Superior temporal gyrus (tissue), 1 donor: Measurements from ENCODE around the gene C1QTNF7.

Source experiments
- DNase-seq: peaks from one replicate; pipeline ENCODE4 v3.0.0-alpha.2; 2016; ENCODE audit errors: extremely low spot score

C1QTNF7 gene

DNA sequence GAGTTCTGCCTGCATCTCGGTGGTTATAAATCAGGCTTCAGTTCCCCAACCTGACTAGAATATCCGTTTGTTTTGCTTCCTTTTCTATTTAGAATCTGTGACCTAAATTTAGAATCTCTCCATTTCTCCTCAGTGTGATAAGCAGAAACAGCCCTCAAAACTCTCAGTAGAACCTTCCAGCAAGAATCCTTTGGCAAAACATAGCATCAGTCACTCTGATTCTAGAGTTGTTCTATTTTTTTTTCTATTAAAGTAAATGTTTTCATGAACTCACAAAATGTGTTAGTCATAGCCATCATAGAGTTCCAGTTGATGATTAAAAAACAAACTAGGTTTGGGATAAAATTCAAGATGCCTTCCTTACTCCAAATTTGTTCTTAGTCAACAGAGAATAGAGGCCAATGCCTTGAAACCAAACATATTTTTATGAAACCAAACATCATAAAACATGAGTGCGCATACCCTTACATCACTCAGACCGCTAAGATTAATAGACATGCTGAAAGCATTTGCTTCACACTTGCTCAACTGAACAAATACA lies 13.2 kb upstream of the C1QTNF7 start:
- no peak for DNase-seq

DNA sequence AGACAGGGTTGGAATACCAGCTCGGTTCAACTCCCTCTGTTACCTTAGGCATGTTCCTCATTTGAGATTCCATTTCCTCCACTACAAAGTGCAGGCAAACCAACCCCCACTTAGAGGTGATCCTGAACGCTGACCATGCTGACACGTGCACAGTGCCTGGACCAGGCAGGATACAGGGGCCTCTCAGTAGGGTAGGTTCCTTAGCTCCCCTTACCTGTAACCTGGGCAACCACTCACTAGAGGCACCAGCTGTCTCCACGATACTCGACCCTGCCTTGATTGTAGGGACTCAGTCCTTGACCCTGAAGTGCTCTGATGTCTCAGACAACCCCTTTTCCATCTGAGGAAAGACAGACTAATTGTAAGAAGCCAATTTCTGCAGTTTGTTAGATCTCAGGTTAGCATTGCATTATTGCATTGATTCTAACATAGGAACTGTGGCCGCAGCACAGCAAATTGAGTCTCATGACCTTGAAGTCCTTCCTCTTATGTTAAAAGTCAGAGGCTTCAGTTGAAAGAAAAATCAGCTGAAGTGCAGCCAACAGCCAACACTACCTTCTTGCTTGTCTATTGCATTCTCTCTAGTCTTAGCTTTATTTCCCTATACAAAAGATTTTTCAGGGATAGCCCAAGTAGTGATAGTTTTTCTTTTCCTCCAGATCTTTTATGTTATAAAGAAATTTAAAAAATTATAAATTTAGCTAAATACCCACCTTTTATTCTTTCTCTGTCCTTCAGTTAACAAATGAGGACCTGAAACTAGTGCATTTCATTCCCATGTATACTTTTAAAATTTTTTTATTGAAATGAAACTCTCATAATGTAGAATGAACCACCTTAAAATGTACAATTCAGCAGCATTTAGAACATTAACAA lies 11.2 kb upstream of the C1QTNF7 start:
- DNase-seq, result no peak

DNA sequence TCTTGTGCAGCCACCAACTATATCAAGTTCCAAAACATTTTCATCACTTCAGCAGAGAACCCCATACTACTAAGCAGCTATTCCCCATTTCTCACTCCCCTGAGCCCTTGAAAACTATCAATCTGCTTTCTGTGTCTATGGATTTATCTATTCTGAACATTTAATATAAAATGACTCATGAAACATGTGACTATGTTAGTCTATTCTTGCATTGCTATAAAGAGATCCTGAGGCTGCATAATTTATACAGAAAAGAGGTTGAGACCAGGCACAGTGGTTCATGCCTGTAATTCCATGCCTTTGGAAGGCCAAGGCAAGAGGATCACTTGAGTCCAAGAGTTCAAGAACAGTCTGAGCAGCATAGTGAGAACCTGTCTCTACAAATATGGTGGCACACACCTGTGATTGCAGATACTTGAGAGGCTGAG lies 10.6 kb upstream of the C1QTNF7 start:
- no peak for DNase-seq

DNA sequence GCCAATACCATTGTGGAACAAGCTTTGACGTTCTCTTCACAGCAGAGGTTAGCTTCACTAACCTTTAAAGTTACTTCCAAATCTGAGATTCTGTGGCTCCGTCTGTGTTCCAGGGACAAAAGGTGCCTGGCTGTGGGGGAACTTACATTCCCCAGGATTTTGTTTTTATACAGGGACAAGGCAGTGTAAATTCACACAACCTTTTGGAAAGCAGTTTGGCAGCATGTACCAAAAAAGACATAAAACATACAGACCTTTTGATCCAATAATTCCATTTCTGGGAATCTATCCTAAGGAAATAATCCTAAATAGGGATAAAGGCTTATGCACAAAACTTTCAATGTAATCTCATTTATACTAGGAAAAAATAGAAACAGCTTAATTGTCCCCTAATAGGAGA lies 8.9 kb upstream of the C1QTNF7 start:
- no peak for DNase-seq

DNA sequence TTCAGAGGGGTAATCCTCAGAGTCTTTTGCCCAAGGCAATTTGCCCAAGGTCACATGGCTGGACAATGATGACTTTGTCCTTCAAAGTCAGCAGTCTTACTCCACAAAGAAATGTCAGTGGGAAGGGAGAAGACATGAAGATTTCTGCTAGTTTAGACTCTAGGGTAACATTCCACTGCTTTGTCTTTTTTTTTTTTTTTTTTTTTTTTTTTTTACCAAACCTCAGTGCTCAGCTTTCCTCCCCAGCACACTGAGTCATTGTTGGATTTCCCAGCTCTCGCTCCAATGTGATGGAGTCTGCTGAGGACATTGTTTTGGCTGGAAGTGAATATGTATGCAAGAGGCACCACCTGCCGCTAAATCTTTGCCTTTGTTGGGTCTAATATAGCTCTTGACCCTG lies 7.2 kb upstream of the C1QTNF7 start:
- peak; percentile 62 for DNase-seq

DNA sequence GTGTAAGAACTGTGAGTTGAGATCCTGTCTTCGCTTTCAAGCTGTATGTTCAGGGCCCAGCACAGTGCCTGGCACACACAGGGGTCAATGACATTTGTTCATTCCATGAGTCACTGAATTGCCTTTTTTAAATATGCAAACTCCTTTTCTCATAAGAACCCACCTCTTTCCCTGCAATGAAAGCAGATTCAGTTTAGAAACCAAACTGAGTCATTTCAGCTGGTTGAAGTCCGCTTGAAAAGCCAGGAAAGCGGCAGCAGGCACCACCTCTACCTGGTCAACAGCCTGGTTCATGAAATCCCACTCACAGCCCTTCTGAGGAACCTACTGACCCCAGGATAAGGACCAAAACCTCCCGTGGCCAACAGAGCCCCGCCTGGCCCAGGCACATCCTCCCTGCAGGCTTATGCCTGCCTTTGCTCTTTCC lies 4.5 kb upstream of the C1QTNF7 start:
- DNase-seq, result no peak

DNA sequence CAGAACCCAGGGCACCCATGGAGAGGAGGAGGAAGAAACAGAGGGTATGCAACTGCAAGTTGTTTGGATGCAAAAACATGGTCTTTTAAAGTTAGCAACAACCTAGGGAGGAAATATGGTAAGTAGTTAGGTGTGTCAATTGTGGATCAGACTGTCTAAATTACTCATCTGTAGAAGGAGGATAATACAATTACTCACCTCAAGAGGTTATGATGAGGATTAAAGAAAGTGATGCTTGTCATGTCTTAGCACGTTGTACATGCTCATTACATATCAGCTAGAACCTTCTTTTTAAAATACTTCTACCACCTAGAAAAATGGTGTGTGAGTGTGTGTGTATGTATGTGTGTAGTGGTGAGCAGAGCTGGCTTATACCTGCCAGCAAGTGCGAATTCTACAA lies 2.3 kb upstream of the C1QTNF7 start:
- no peak for DNase-seq

DNA sequence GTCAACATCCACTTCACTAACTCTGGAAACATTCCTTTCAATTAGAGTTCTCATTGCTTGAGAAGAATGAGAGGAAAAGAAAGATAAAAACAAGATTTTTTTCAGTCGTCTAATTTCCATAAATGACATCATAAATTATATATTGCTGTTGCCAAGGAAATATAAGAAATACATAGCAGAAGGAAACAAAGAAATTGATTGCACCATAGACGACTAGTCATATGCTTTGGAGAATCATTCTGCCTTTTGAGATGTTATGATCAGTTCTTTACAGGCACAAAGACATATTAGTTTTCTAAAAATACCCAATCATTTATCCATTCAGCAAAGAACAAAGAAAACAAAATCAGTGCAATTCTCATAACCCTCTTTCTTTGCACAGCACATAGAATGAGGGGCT lies 672 bp upstream of the C1QTNF7 start:
- no peak for DNase-seq

DNA sequence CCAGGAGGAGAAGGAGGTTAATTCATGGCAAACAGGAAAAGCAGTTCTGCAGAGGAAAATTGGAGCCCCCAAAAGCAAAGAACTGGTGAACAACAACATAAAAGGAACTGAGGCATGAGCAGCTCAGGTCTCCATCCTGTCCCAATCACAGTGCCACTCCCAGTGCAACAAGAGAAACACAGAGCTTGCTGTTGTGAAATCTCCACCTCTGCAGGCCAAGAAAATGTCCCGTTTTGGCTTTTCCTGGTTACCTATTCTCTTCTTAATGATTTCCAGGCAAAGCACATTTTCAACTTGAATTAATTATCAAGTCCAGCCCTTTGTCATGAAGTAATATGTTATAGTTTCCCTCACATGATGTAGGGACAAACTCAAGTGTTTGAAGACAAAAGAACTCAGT lies 778 bp downstream of the C1QTNF7 start:
- DNase-seq, result no peak

DNA sequence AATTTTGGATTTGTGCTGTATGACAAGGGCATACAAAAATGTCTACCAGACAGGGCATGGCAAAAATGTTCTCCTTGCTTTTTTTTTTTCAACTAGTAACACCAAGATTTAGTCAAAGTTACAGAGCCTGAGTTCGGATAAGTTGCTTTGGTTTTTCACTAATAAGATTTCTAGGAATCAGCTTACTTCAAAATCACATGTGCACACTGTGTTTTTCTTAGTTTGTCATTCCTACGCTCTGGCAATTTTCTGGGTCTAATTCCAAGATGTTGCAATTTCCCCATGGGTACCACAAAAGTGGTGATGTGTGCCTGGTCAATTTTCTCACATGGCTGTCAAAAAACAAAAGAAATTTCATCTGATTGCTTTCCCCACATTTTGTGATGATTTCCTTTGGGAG lies 6.3 kb downstream of the C1QTNF7 start:
- no peak for DNase-seq

DNA sequence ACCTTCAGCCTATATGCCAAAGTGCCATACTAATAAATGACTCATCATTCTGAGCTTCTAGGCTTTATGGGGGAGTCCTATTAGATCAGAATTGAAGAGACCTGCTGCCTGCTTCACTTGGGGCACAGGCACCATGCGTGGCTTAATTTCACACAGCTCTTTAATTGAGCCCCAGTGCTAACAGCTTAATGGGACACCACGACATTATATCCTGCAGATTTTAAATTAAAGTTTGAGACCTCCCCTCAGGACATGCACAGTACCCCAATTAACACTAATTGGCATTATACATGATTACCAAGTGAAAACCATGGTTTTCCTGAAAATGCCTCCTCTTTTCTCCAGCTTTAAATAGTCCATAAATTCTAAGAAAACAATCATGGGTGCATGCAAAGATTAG lies 6.8 kb downstream of the C1QTNF7 start:
- DNase-seq, result no peak

DNA sequence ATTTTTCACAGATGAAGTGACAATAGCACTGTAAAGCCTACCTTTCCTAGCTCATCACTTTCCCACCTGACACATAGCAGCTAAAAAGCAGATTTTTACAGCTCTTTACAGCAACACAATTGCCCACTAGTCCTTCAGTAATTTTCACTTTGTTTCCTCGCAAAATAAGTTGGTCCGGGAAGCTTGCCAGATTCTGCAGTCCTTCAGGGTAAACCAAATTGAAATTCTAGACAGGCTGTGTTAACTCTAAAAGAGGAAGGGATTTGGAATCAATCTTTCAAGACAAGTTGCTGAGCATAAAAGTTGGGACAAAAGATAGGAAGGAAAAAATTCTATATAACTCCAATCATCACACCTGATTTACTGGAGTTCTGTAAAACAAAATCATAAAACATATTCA lies 8.7 kb downstream of the C1QTNF7 start:
- DNase-seq, result peak; percentile 55

DNA sequence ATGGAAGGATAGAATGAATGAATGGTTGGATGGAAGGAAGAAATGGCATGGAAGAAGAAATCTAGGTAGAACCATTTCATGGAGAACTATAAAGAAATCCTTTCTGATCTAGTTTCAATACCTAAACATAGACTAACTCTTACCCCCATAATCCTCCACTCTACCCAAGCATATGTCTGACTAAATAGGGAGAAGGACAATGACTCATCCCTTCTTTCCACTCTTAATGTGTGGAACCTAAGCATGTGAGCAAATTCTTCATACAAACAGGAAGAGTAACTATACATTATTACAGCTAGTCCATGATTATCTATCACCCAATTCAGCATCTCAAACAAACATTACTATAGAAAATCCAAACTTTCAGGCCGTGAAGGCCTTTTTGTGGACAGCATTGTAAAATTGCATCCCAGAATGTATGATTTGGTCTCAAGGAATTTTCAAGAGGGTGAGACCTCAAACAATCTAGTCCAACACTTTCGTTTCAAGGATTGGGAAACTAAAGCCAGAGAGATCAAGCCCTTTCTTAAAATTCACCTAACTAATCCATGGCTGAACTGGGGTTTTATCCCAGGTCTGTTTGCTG lies 11.2 kb downstream of the C1QTNF7 start:
- DNase-seq, result no peak

DNA sequence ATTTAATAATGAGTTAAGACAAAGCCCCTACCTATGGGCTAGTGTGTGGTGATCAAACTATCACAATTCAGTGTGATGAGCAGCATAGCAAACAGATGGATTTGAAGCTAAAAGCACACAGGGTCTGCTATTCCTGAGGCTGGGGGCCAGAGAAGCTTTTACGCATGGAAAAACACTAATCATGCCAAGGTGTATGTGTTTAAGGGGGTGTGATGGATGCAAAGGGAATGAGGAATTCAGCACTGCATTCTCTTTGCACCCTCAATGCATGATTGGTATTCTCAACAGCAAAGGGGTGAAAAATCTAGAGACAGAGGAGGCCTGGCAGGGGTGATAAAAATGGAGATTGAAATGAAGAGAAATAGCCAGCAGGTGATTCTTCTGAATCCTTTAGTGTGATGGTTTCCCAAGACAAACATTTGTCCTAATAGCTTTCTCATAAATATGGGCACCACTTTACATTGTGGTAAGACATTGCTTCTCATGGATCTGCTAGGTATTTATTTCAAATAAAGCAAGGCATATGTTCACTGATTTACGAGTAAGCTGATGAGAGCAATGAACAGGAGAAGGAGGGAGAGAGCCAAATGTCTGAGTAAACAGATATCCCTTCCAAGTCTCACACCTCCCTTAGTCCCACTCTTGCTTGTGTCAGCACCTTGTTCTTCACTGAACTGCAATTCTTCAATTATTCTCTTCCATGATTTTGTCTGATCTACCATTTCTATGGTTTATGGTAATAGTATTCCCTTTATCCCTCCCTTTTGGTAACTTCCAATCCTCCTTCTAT lies 15.7 kb downstream of the C1QTNF7 start:
- no peak for DNase-seq

DNA sequence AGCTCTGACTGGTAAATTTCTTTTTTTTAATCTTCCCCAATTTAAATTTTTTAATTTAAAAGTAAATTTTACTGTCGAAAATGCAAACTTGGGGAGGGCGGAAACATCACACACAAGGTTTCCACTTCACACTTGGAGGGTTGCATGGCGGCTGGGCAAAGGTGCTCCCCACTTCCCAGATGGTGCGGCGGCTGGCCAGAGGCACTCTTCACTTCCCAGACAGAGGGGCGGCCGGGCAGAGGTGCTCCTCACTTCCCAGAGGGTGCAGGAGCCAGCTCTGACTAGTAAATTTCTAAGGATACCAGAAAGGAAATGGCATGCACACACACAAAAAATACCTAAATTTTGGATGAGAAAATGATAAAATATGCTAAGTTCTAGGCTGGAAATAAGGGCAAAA lies 16.4 kb downstream of the C1QTNF7 start:
- no peak for DNase-seq

DNA sequence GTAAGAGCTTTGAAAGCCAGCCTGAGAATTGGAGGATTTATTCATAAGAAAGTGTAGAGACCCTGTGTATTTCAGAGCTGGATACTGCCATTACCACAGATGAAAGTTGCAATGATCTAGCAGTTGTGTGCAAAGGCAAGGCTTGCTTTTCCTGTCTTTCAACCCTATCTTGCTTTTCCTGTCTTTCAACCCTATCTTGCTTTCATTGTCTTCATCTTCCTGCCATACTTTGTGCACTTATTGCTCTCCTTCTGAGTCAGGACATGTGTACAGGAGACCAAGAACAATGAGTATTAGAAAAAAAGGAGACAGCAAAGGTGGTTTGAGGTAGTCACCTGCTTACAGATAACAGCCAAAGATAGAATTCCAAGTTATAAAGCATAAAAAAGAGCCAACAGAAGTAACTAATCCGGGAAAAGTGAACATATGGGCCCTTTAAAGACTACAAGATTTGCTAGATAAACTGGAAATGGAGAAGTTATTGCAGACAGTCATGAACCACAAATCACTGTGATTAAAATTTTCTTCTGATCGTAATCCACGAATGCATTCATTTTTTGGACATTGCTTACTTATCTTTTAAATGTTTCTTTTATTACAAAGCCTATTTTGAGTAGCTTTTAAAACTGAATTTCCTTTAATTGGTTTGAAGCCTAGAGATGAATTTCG lies 17.2 kb downstream of the C1QTNF7 start:
- DNase-seq, result no peak

DNA sequence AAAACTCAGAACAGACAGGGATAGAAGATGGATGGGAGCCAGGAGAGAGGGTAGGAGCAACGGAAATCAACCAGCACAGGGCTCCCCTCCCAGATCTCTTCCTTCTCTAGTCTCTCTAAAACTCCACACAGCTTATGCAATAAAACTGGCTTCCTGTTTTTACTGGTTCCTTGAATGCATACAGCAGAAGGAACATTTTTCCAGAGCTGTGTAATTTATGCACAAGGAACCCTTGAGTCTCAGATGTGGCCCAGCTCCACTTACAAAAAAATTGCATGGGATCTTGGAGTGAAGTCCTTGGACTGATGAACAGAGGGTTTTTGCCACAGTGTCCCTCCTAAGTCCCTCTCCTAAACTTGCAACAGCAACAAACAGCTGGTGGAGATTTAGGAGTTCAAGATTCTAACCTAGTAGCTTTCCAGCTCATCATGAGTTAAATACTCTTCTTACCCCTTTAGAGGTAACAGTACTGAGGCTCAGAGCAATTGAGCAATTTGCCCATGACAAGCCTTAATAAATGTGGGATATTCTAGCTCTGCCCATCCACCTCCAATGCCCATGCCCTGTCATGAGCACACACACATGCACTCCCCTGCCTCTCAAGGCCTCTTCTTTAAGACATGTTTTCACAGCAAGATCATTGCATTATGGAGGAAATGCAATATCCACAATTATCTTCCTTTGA lies 23.5 kb downstream of the C1QTNF7 start:
- no peak for DNase-seq

DNA sequence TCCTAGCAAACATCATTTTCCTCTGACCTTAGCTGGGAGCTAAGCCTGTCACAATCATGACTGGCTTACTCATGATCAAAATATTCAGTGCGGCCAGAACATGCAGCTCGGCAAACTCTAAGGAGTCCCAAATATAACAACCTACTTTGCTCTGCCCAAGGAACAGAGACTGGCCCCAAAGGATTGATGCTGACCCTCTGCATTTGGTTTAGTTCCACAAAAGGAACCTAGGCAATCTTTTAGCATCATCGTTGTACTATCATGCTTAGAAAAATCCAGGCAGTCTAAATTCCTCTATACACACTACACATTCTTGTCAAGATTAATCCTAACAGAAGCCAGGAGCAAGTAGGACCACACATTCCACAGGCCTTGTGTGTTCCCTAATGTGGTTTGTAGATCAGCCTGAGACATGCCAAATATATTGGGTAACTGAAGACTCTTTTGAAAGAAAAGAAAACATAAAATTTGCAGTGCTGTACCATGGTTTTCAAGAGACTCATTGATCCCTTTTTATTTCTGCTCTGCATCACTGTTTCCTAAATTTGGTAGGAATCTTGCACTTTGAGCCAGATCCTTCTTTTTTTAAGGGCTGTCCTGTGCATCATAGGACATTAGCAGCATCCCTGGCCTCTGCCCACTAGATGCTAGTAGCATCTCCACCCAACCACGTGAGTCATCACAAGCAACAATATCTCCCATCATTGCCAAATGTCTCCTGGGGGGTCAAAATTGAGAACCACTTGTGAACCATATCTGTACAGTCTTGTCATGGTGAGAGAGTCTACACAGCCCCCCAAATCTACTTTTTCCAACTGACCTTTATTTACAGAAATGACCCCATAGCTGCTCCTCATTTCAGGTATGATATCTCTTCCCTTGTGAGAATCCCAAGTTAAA lies 24.3 kb downstream of the C1QTNF7 start:
- no peak for DNase-seq

DNA sequence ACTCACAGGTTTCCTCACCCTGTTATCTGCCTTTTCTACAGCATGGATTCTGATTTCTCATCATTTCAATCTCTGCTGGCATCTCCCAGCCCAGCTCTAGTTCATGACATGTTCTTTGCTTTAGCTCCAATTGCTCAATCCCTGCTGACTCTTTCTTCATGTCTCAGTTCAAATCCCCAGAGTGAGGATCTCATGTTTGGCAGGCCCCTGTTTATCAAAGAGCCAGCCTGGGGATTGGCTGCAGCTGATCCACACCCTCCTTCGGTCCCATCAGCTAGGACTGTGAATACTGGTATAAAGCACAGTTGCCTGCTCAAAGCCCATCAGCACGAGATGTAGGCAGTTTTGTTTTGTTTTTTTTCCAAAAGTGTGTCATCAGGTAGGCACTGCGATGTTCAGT lies 27.5 kb downstream of the C1QTNF7 start:
- DNase-seq, result no peak
